Mucosa of descending colon (tissue), 3 donors: Measurements from ENCODE around the gene BRIX1. TPM values are rescaled to one million over a fixed set of nuclear protein-coding genes. Genes with fewer than 3 reads are reported as not detected.

Source experiments
- ATAC-seq: fragments of 200-7000 bp; cut with Tn5 transposase; one replicate; pipeline ENCODE4 v1.9.1; 2020; ENCODE audit warnings: mild to moderate bottlenecking, moderate library complexity
- DNase-seq, 3 donors: peaks; one replicate each; pipeline ENCODE4 v3.0.0-alpha.2; 2020
- H3K36me3 ChIP-seq: fragments of 200-600 bp; one replicate; pipeline ENCODE4 v1.8.0; 2021; ENCODE audit warnings: low read depth, mild to moderate bottlenecking
- H3K4me1 ChIP-seq: fragments of 200-600 bp; one replicate; pipeline ENCODE4 v1.8.0; 2021; ENCODE audit warnings: low read depth, mild to moderate bottlenecking
- H3K4me3 ChIP-seq: fragments of 200-600 bp; one replicate; pipeline ENCODE4 v1.8.0; 2021; ENCODE audit warnings: mild to moderate bottlenecking
- H3K9me3 ChIP-seq: fragments of 200-600 bp; one replicate; pipeline ENCODE4 v1.8.0; 2021; ENCODE audit warnings: mild to moderate bottlenecking
- intact Hi-C, 2 donors: fragments of 100-400 bp; cut with DNase I in 1 of 2; cut with micrococcal nuclease in 1 of 2; formaldehyde crosslinking; loops; one replicate each; pipeline versions ENCODE4 v1.11.0 to v1.11.1; 2022; cut with DNase I, micrococcal nuclease
- total RNA-seq, 3 donors: library from RNA; stranded (reverse); fragmentation: NEBNext Ultra II Directional in 2 of 3; extraction: Animal tissue kit (Norgen Biotek cat#: 25700) in 2 of 3; gene quantifications; one replicate each; pipeline versions ENCODE4 v1.2.1 to v1.2.4, GENCODE V29; 2021 to 2023
- TF ChIP-seq, protein P1 (sequence below): fragments of 200-600 bp; IDR thresholded peaks from one replicate; pipeline ENCODE4 v1.8.0; 2022; ENCODE audit warnings: antibody characterized with exemption, mild to moderate bottlenecking
- donor health status: DM: no; HTN: no; CAD: no; lungs with moderate emphysema.
- donor health status: DM: no; HTN: no; CAD: no.
- donor health status: DM: no; HTN: yes; CAD: no.

The BRIX1 gene
- total RNA-seq, 3 donors from 2014 or later: 10.7 to 19.2 (median 18.2) TPM

DNA sequence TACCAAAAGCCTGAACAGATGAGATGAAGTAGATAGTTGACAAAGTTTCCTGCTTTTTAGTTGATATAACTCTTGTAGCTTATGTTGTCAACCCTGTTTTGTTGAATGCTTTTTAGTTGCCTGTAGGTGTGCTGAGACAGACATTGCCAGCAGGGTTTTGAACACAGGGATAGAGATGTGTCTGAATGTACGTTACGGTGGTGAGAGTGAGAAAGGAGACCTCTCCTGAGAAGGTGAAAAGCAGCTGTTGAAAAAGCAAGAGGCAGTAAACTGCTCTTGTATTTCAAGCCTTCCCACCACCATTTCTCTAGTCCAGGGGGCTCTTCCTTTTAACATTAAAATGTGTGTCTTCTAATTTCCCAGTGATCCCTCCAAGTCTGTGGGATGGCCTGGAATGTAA lies 28.5 kb downstream of the BRIX1 start:
- H3K4me3 ChIP-seq: no peak overlapping the region
- DNase-seq (no peak), ATAC-seq (no peak)
- intact Hi-C loops: no loop called here
- no peaks in the 10 kb centered on the region for H3K4me1 ChIP-seq
- H3K9me3 ChIP-seq: no peaks in the 10 kb centered on the region
- H3K36me3 ChIP-seq: no peaks in the 10 kb centered on the region
- TF ChIP-seq, protein P1, sequence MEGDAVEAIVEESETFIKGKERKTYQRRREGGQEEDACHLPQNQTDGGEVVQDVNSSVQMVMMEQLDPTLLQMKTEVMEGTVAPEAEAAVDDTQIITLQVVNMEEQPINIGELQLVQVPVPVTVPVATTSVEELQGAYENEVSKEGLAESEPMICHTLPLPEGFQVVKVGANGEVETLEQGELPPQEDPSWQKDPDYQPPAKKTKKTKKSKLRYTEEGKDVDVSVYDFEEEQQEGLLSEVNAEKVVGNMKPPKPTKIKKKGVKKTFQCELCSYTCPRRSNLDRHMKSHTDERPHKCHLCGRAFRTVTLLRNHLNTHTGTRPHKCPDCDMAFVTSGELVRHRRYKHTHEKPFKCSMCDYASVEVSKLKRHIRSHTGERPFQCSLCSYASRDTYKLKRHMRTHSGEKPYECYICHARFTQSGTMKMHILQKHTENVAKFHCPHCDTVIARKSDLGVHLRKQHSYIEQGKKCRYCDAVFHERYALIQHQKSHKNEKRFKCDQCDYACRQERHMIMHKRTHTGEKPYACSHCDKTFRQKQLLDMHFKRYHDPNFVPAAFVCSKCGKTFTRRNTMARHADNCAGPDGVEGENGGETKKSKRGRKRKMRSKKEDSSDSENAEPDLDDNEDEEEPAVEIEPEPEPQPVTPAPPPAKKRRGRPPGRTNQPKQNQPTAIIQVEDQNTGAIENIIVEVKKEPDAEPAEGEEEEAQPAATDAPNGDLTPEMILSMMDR: no peak

DNA sequence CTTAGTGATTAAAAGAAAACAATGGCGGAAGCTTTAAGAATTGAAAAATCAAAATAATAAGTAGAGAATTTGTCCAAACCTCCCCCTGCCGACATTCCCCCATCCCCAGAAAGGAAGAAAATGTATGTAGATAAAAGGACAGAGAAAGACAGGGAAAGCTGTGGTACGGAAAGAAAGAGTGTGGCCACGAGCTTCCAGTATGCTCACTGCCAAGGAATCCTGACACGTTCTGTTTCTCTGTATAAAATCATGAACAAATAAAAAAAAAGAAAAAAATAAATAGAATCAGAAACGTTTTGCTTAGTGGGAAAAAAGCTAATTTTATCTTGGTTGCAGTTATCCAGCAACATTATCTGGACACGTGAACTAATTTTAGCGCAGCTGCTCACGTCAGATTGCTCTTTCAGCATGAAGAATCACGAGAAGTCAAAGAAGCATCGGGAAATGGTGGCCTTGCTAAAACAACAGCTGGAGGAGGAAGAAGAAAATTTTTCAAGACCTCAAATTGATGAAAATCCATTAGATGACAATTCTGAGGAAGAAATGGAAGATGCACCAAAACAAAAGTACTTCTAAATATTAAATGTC lies 29.0 kb downstream of the BRIX1 start:
- DNase-seq (no peak), ATAC-seq (no peak)
- no peaks in the 10 kb centered on the region for H3K9me3 ChIP-seq
- TF ChIP-seq, protein P1: no peak
- H3K36me3 ChIP-seq: no peaks in the 10 kb centered on the region
- intact Hi-C loops: no loop called here
- H3K4me3 ChIP-seq: no peak overlapping the region
- H3K4me1 ChIP-seq: no peaks in the 10 kb centered on the region

DNA sequence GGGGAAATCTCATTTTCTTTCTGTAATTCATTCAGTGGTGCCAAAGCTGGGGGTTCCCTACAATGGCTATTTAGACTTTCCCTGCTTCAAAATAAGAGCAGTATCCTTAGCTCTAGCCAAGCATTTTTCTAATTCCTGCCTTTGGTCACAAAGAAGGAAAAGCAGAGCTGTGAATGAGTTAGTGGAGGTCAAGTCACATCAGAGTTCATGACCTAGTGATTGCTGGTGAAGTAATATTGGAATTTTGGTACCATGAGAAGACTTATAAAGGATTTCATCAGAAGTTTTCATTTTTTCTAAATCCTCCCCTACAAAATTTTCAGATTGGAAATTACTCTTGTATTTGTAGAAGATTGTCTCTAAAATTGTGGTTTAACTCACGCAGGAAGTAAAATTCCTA lies 41.8 kb downstream of the BRIX1 start:
- no peaks in the 10 kb centered on the region for H3K4me1 ChIP-seq
- H3K36me3 ChIP-seq: no peaks in the 10 kb centered on the region
- no peak for DNase-seq
- H3K9me3 ChIP-seq: no peaks in the 10 kb centered on the region
- TF ChIP-seq, protein P1: no peak
- intact Hi-C loops: no loop called here
- H3K4me3 ChIP-seq: no peak overlapping the region
- no peak for ATAC-seq

DNA sequence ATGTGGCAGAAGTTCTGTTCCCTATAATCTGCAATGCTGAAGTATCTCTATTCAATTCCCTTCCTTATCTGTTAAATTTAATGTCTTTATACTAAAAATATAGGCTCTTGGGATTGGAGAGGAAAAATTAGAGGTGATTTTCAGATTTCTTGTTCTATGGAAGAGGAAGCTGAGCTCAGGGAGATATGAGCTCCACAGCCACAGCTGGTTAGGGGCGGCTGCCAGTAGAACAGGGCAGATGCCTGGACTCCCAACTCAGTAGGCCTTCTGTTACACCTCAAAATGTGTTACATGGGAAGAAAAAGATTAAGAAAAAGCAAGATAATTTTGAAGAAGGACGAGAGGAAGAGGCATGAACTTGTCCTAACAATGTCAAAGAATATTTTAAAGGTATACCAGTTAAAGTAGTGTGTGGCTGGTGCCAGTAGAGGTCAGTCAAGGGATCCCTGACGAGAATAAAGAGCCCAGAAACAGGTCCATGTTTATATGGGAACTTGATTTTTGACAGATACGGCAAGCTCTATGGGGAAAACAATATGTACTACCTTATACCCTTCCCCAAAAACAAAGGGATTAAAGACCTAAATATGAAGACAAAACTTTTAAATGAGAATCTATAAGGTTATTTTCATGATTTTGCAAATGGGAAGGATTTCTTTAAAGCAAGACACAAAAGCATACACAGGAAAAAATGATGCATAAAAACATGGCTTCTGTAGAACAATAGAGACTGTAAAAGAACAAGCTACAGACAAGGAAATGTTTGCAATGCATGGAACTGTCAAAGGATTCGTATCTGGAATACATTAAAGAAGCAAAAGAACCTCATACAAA lies 42.6 kb downstream of the BRIX1 start:
- H3K36me3 ChIP-seq: no peaks in the 10 kb centered on the region
- no peaks in the 10 kb centered on the region for H3K9me3 ChIP-seq
- H3K4me3 ChIP-seq: no peak overlapping the region
- no peaks in the 10 kb centered on the region for H3K4me1 ChIP-seq
- peak; percentile 64 for ATAC-seq
- intact Hi-C loops: no loop called here
- TF ChIP-seq, protein P1: no peak
- DNase-seq: peak in 1 of 3 donors; percentile 37

DNA sequence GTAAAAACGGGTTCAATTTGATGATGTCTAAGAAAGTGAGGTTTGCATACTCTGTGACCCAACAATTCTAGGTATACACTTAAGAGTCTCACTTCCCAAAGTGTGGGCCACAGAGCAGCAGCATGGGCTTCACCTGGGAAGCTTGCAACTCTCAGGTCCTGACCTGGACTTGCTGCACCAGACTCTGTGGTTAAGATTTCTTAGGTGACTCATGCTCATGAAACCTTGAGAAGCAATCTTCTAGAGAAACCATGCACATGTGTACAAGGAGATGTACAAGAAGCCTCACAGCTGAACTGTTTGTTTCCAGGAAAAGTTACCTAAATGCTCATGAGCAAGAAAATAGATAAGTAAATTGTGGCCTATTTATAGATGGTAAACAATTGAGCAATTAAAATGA lies 43.8 kb downstream of the BRIX1 start:
- TF ChIP-seq, protein P1: no peak
- no peak overlapping the region for H3K4me3 ChIP-seq
- H3K9me3 ChIP-seq: no peaks in the 10 kb centered on the region
- DNase-seq (no peak), ATAC-seq (peak; percentile 22)
- H3K4me1 ChIP-seq: no peaks in the 10 kb centered on the region
- intact Hi-C loops: no loop called here
- H3K36me3 ChIP-seq: no peaks in the 10 kb centered on the region
